Pons (tissue), 1 donor: Measurements from ENCODE around the gene HORMAD2.

Source experiments
- DNase-seq: peaks from one replicate; pipeline ENCODE4 v3.0.0-alpha.2; 2016; ENCODE audit warnings: low spot score

Gene HORMAD2

DNA sequence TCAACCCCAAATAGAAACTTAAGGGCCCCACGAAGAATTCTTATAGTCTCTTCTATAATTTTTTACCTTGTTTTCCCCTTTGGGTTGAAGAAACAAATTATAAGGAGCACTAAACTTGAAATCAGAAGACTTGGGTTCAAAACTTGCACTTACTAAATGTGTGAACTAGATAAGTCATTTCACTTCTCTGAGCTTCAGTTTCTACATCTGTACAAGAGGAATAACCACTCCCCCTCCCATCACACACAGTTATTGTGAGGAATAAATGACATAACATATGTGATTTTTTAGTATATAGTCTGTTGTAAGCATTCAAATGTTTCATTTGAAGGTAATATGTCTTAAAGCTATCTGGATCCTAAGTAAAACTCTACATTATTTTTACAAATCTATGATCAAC lies 87.5 kb downstream of the HORMAD2 start:
- no peak for DNase-seq

DNA sequence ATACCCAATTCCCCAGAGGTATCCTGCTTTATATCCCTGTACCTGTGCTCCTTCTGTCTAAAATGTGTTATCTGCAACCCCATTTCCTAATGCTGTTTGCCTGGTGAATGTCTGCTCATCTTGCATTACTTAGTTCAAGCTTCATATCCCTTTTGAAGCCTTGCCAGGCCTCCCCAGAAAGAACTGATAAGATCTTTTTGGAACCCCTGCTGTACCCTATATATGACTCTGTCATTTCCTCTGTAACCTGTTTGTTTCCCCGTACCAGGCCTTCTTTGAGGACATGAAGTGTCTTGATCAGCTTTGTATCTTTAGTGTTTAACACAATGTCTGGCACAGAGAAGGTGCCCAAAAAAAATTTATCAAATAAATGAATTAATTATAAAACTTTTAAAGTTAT lies 88.7 kb downstream of the HORMAD2 start:
- no peak for DNase-seq

DNA sequence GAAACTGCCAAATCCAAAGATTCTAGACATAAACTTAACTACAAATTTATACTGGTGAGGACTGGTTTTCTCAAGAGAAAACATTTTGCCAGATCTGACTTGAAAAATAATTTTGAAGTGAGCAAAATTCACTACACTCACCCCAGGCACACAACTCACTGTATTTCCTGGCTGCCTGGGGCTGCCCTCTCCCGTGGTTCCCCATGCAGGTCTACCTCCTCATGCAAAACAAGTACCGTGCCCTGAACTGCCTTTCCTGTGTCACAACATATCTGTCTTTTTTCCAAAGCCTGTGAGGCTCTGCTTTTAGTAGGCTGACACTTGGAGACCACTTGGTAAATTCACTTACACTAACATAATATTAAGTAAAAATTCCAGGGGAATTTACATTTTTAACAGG lies 89.9 kb downstream of the HORMAD2 start:
- no peak for DNase-seq

DNA sequence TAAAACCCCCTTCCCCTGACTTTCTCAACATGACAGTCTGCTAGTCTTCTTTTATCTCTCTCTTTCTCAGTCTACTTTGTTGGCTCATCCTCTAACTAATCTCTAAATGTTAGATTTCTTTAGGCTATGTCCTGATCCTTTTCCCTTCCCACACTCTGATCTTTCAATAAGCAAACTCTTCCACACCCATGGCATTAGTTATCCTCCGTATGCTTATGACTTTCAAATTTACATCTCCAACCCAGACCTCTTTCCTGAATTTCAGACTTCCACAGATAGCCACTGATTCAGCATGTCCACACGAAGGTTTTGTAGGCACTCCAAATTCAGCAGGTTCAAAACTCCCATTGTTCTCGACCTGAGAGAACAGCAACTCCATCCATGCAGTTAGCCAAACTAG lies 90.7 kb downstream of the HORMAD2 start:
- no peak for DNase-seq

DNA sequence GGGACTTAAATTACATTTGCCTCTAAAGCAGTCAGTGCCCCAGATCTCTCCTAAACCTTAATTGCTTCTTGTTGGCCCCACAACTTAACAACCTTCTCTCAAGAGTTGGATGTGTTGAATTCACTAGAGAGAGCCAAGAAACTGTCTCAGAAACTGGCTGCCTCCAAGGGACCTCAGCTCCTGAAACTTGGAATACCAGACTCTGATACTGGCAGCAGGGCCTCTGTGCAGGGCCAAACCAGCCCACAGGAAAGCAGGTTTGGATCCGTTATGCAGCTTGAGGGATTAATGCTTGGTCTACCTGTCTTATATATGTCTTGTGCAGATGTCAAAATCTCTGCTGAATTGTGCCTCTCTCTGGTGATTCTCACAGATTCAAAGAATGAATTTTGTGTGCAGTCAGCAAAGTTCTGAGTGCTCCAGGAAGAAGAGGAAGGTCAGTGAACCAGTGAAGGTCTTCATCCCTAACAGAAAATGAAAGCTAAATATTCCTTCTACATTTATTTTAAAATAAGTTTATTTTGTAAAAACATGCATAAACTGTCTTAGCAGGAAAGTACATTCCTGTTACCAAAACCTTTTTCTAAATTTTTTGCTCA lies 95.5 kb downstream of the HORMAD2 start:
- DNase-seq = no peak

DNA sequence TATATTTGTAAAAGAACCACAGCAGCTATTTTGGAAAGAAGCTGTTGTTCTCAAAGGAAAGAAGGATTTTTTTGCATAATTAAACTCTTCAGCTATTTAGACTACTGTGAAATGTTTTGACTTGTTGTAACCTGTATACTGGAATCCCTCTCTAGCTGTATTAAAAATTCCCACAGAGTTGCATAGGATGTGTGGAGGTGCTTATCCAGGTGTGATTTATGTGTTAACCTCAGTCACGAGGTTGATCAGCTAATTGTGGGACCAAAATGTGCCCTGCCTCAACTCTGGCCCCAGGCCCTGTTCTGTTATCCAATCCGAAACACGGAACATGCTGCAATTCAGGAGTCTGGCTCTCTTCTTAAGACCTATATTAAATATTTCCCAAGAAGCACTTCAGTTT lies 96.2 kb downstream of the HORMAD2 start:
- DNase-seq = no peak

DNA sequence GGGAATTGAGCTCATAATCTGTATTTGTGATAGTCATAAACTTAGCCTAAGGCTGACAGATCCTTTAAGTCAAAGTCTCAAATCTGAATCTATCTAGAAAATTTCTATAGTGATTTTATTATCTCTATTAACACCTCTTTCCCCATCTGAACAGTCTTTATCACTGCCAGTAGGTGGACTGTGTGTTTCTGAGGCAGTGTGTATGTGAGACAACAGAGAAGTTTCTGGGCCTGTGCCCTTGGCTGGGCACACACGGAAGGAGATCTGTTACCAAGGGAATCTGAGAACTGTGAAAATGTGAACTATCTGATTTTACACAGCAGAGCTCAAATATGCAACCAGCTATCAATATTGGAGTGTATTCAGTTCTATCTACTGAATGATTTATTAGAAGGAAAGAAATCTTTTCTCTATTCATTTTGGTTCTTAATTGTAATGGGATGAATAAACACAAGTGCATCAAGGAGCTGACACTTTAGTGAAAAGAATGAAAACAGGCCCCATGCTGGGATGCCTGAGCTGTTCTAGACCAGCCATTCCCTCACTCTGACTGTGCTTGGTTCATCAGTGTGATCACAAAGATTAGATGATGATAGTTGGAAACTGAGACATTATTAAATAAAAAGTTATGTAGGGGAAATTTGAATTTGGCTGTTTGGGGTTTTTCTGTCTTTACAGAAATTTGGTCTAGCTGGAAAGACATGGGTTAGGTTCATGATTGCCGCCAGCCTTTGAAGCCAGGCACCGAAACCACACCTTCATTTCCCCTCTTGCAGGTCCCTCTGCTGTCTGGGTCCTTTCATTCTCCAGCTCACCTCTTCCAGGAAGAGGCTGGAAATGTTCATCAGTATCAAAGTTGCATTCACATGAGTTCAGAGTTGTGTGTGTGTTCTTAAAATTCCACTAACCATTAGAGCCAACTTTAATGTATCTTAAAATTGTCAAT lies 98.2 kb downstream of the HORMAD2 start:
- DNase-seq = no peak

DNA sequence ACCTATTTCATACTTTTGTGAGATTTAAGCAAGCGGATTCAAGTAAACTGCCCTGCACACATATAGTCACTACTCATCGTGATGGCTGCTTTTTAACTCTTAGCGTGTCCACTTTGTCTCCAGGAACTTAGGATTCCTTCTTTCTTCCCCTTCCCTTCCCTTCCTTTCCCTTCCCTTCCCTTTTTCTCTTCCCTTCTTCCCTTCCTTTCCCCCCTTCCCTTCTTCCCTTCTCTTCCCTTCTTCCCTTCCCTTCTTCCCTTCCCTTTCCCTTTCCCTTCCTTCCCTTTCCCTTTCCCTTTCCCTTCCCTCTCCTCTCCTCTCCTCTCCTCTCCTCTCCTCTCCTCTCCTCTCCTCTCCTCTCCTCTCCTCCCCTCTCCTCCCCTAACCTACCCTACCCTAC lies 100.4 kb downstream of the HORMAD2 start:
- no peak for DNase-seq

DNA sequence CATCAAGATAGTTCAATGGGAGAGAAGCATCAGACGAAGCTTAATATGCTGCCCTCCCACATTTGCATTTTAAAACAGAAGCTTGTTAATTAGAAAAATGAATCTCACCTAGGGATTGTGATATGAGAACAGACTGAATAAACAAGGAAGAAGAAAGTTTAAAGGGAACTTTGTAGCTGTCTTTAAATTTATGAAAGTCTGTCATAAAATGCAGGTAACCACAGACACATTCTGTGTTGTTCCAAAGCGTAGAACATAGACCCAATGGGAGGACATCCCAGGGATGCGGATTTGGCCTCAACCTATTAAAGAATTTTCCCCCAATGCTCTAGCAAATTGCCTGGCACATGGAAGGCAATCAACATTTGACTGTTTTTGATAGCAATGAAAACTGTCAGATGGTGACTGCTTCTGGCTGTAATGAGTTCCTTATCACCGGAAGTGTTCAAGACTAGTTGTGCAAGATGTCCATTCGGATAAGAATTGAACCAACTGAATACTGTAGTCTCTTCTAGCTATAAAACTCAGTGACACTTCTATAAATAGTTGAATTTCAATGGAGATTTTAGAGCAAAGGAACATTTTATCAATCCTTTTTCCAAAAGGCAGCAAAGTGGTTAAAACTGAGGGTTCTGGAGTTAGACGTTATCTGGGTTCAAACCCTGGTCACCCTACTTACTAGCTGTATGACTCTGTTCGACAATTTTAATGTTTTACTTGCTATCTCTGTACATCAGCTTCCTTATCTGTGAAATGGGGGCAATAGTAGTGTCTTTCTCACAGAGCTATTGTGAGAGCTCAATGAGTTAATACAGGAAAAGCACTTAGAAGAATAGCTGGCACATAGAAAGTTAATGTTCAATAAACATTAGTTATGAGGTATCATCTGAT lies 101.4 kb downstream of the HORMAD2 start:
- DNase-seq = no peak

DNA sequence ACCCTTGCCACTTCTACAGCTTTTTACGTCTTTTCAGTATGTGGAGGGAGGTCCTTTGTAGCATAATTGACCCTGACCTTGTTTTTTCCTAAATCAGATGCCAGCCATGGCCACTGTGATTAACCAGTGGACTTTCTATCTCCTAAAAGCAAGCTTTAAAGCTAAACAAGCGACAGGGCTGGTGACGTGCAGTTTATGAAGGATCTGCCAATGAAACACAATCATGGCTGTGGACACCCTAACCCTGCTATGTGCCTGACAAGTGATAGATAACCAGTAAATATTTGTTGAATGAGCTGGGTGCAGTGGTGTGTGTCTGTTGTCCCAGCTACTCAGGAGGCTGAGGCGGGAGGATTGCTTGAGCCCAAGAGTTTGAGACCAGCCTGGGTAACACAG lies 102.1 kb downstream of the HORMAD2 start:
- no peak for DNase-seq

DNA sequence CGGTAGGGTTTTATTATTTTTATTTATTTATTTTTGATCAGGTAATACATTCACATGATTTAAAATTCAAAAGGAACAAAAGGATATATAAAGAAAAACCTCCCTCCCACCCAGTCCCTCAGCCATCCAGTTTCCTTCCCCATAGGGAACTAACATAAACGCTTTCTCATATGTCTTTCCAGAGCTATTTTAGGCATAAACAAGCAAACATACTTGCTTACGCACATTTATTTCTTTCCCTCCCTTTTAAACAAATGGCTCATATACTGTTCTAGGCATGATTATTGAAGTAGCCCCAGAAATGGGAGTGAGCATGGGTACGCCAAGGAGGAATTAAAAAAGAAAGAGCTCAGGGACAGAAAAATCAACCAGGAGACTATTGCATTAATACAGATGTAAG lies 102.6 kb downstream of the HORMAD2 start:
- no peak for DNase-seq

DNA sequence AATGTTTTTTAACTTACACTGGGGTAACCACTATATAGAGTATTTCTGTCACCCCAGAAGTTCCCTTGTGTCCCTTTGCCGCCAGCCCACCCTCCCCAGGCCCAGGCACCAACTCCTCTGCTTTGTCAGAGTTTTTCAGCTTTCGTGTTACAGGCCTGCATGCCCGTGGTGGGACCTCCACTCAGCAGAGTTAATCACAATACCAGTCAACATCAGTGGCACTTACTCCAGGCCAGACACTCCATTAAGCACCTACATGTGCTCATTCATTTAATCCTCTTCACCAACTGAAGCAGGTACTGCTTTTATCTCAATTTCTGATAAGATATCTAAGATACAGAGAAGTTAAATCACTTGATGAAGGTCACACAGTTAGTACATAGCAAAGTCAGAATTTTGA lies 103.0 kb downstream of the HORMAD2 start:
- DNase-seq = no peak

DNA sequence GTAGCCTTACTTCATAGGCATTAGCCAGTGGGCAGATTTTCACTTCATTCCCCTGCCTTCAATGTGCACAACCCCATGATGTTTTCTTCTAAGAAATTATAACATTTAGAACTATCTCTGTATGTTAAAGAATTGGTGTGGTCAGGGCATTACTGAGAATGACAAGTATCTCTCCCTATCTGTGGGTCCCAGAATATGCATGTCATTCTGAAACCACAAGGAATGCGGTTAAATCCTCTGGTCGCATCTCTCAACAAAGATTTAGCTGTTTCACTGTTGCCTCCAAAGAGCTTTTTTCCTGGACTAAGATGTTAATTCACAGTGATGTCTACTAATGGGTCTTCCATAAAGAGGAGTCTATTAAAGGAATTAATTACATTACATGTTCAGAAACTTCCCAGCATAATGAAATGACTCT lies 103.6 kb downstream of the HORMAD2 start:
- DNase-seq = no peak

DNA sequence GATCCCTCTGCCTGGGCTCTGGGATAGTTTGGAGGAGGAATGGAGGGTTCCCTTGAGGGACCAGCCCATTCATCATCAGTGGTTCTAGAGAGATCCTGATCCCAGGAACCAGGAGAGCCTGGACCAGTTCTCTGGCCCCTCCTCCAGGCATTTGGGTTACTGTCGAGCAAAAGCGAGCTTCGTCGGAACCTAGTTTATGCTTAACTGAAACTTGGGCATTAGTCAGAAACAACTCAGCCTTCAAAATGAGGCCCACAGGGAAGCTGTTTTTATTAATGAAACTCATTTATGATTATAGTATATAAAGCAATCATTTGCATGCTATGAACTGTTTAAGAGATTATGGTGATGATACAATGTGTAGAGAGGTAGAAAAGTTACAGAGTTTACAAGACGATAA lies 104.9 kb downstream of the HORMAD2 start:
- no peak for DNase-seq

DNA sequence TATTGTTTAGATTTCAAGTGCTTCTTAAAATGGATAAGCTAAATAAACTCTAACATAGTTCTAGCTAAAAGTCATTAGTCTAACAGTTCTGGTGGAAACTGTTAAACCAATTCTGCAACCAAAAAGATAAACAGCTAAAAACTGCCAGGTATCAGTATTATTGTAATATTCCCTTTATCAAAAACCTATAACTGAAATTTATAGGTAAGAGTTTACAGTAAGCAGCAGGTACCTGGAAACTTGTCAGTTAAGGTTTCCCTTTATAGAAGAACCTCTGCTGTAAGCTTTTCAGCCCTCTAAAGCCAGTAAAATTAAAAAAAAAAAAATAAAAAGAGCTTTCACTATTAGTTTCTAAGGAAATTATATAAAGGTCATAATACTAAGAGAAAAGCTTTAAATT lies 105.3 kb downstream of the HORMAD2 start:
- no peak for DNase-seq

DNA sequence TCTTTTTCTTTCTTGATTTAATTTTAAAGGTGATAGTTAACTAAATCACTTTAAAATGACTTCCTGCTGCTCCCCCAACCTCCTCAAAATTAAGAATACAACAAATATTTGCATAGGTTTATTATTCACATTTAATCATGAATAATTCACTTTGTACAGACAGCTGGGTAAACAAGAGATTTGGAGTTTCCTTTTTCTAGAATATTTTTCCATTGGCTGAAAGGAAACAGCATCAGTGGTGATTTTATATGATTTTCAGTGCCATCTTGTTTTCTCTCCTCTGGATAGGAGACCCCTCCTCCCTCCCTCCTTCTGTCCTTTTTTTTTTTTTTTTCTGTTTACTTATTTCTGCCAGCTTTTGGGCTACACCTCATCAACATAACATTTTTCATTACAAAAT lies 105.8 kb downstream of the HORMAD2 start:
- DNase-seq = no peak

DNA sequence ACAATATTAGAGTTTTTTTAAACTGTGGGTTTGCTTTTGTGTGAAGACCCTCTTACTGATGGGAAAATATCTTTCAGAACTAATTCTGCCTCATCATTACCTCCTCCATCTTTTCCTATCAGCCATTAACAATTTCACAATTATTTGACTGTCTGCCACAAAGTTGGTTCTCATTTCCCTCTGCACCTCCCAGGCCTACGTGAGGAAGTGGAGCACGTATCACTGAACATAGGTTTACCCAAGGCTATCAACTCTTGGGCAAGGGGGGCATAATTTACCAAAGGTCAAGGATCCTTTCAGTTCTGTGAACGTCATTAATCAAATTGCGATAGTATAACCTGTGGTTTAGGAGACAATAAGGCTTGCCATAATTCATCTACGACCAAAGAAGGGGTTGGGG lies 106.2 kb downstream of the HORMAD2 start:
- DNase-seq = no peak

DNA sequence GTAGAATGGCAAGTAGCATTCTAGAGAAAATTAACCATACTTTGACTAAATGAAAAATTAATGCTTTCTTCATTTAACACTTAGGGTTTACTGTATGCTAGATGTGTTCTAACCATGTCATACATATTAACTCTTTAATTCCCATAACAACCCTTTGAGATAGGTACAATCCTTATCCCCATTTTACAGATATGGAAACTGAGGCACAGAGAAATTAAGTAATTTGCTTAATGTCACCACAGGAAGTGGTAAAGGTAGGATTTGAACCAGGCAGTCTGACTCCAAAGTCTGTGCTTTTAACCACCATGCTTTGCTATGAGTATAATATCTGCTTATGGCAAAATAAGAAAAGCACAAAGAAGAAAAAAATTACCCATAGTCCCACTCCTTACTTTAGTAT lies 106.8 kb downstream of the HORMAD2 start:
- no peak for DNase-seq

DNA sequence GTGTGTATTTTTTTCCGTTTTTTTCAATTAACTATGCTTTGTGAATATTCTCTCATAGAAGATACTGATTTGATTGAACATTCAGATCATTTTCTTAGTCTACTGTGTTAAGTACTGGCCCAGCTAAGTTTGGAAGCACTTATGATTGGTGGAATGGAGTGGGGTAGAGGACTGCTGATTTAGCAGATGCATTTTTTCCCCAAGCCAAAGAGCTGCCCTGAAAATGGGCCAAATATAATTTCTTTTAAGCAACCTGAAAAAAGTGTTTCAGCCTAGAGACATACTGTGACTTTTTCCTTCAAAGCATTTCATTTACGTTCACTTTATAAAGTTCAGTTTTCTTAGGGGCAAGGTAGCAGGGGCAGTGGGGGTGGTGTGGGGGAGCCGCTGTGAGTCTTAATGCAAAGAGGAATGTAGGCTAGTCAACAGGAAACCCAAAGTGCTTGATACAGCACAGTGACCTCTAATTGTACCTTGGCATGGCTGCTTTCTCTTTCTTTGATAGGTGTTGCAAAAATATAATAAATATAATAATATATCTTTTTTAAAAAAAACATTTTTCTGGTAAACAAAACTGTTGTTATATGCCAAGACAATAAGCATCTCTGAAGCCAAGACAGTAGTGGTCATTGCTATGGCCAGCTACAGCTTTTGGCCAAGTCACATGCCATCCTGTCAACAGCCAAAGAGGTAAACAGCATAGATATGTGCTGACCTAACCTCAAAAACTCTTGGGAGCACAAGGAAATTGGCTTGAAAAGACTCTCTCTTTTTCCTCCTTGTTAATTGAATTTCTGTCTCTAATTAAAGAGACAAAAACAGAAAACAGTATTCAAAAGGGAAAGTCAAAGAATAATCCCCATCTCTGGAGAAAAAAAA lies 107.5 kb downstream of the HORMAD2 start:
- no peak for DNase-seq

DNA sequence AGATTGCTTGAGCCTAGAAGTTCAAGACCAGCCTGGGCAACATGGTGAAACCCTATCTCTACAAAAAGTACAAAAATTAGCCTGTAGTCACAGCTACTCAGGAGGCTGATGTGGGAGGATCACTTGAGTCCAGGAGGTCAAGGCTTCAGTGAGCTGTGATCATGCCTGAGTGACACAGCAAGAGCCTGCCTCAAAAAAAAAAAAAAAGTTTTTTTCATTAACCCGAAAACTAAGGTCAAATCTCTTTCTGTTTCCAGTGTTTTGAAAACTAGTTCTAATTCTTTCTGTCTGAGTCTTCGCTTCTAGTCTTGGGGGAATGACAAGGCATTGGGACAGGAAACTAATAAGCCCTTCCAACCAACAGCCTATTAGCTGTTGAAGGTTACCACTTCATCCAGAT lies 108.6 kb downstream of the HORMAD2 start:
- no peak for DNase-seq

DNA sequence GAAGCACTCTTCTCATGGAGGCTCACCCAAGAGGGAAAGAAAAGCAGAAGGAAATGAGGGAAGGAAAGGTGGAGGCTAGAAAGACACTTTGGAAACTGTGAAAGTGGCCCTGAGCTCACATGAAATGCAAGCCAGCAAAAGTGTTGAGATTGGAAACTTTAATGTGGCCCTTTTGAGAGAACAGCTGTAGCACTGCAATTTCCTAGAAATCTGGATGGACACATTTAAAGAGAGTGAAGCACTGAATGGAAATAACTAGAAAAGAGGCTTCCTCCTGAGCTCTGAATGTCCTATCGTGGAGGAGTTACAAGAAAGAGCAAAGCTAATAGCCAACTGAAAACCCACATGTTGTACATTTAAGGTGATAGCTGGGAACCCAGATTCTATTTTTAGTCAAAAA lies 110.3 kb downstream of the HORMAD2 start:
- no peak for DNase-seq
